HepG2 (cell line): ENCODE results near the gene ANKDD1A. TPM values are rescaled to one million over a fixed set of nuclear protein-coding genes. Genes with fewer than 3 reads are reported as not detected.
A peak's percentile ranks its signal among the peaks of the same experiment; 100 is the strongest.

ENCODE experiments used
- ATAC-seq: fragments of 200-7000 bp; cut with Tn5 transposase; 3 replicates; pipeline ENCODE4 v1.9.1; 2020; ENCODE audit warnings: mild to moderate bottlenecking, moderate library complexity
- BruUV-seq: library from RNA; stranded (reverse); fragments of 400-500 nt; replicated peaks from 2 replicates; lab custom pipeline; 2021; lab: Mats Ljungman, UMichigan
- CTCF ChIA-PET: fragments of 300-600 bp; formaldehyde crosslinking; extraction: SDS; loops from one replicate; lab custom pipeline; 2021; ENCODE audit warnings: low total read pairs, inconsistent platforms, low intra/inter-chr PET ratio; lab: Yijun Ruan, JAX
- POLR2A ChIA-PET: fragments of 350-600 bp; sonication (Branson Sonifier 250); formaldehyde crosslinking; loops from one replicate; lab custom pipeline; 2020; ENCODE audit warnings: antibody characterized with exemption, inconsistent platforms; lab: Yijun Ruan, JAX
- DNase-seq: peaks from one replicate; pipeline ENCODE4 v3.0.0-alpha.2; 2015; ENCODE audit warnings: low spot score
- FAIRE-seq: peaks from 3 replicates; lab custom pipeline; 2011; peaks lifted over from hg19 to GRCh38; lab: Jason Lieb, UNC
- H2AFZ ChIP-seq: one replicate; pipeline ENCODE4 v1.6.1; 2011; ENCODE audit warnings: low read length, inconsistent platforms
- H3K27ac ChIP-seq: fragments of 300-600 bp; 3 replicates; pipeline ENCODE4 v1.8.0; 2011; ENCODE audit warnings: mixed run types, mild to moderate bottlenecking, mixed read lengths, low read length, inconsistent platforms; ENCODE audit not compliant: insufficient read depth; ENCODE audit errors: extremely low read length
- H3K27me3 ChIP-seq, 2 experiments: fragments of 200-600 bp in 1 of 2; 2 replicates in 1 of 2; 3 replicates in 1 of 2; pipeline versions ENCODE4 v1.6.0 to v1.8.0; 2011; ENCODE audit warnings: low read length in 2 of 2, mild to moderate bottlenecking in 2 of 2, moderate library complexity in 2 of 2, inconsistent platforms in 1 of 2; ENCODE audit not compliant: insufficient read depth in 2 of 2, control insufficient read depth in 1 of 2
- H3K36me3 ChIP-seq, 2 experiments: fragments of 200-600 bp in 1 of 2; replicated peaks in 1 of 2; 2 replicates in 1 of 2; 3 replicates in 1 of 2; pipeline versions ENCODE4 v1.5.1 to v1.8.0; 2011; ENCODE audit warnings: low read length in 2 of 2, inconsistent platforms in 1 of 2; ENCODE audit not compliant: insufficient read depth in 2 of 2, control insufficient read depth in 1 of 2
- H3K4me1 ChIP-seq: 2 replicates; pipeline ENCODE4 v1.5.1; 2012; ENCODE audit warnings: low read length, inconsistent platforms; ENCODE audit not compliant: insufficient read depth
- H3K4me2 ChIP-seq: 2 replicates; pipeline ENCODE4 v1.6.0; 2011; ENCODE audit warnings: low read depth, low read length, inconsistent platforms
- H3K4me3 ChIP-seq, 3 experiments: fragments of 200-600 bp in 1 of 3; sonication (generic), shearing (Covaris generic) in 1 of 3; replicated peaks in 1 of 3; 2 replicates each; pipeline ENCODE4 v1.5.1; 2011 to 2016; ENCODE audit warnings: low read length in 3 of 3, inconsistent platforms in 2 of 3, low read depth in 2 of 3, mild to moderate bottlenecking in 2 of 3, control low read depth in 1 of 3, mixed read lengths in 1 of 3; ENCODE audit not compliant: insufficient read depth in 1 of 3
- H3K79me2 ChIP-seq: one replicate; pipeline ENCODE4 v1.6.1; 2011; ENCODE audit warnings: low read length, inconsistent platforms; ENCODE audit not compliant: insufficient read depth
- H3K9ac ChIP-seq: 2 replicates; pipeline ENCODE4 v1.6.0; 2011; ENCODE audit warnings: mild to moderate bottlenecking, low read depth, low read length, inconsistent platforms; ENCODE audit not compliant: insufficient read depth
- H3K9me3 ChIP-seq: 2 replicates; pipeline ENCODE4 v1.5.1; 2012; ENCODE audit warnings: mild to moderate bottlenecking, low read length
- H4K20me1 ChIP-seq: 2 replicates; pipeline ENCODE4 v1.6.0; 2011; ENCODE audit warnings: inconsistent platforms, mild to moderate bottlenecking, low read length, moderate library complexity; ENCODE audit not compliant: insufficient read depth
- ATF7-NPFF ChIP-seq: sonication (generic); formaldehyde crosslinking; IDR thresholded peaks from 2 replicates; pipeline ENCODE4 v1.8.1; 2023; ENCODE audit warnings: mild to moderate bottlenecking, low read depth, missing genetic modification reagents, moderate library complexity
- E2F2 ChIP-seq: sonication (generic); formaldehyde crosslinking; IDR thresholded peaks from 2 replicates; pipeline ENCODE4 v1.4.0; 2020; ENCODE audit warnings: missing genetic modification reagents, borderline replicate concordance
- EED ChIP-seq: sonication (generic); formaldehyde crosslinking; IDR thresholded peaks from 2 replicates; pipeline ENCODE4 v1.5.0; 2020; ENCODE audit warnings: mild to moderate bottlenecking, missing genetic modification reagents
- FOXO1 ChIP-seq: sonication (generic); formaldehyde crosslinking; IDR thresholded peaks from 2 replicates; pipeline ENCODE4 v1.4.0; 2020; ENCODE audit warnings: missing genetic modification reagents
- GTF2F1 ChIP-seq: fragments of 150-350 bp; IDR thresholded peaks from 2 replicates; pipeline ENCODE4 v1.6.1; 2014; ENCODE audit warnings: low read length
- HNRNPL ChIP-seq: fragments of 200-400 bp; formaldehyde crosslinking; IDR thresholded peaks from 2 replicates; pipeline ENCODE4 v1.6.1; 2017; ENCODE audit warnings: mild to moderate bottlenecking, low read depth, low read length
- HOXA9 ChIP-seq: sonication (generic); formaldehyde crosslinking; IDR thresholded peaks from 2 replicates; pipeline ENCODE4 v1.8.1; 2022; ENCODE audit warnings: missing genetic modification reagents, mild to moderate bottlenecking, moderate library complexity, borderline replicate concordance
- NR2F6 ChIP-seq, 2 experiments: IDR thresholded peaks; 2 replicates each; pipeline ENCODE4 v1.6.1; 2016; ENCODE audit warnings: antibody characterized with exemption in 1 of 2, mild to moderate bottlenecking in 1 of 2
- ZBTB40 ChIP-seq, 2 experiments: fragments of 450-650 bp in 1 of 2; sonication (generic) in 1 of 2; formaldehyde crosslinking in 1 of 2; IDR thresholded peaks; 2 replicates each; pipeline versions ENCODE4 v1.6.1 to v1.8.0; 2016 to 2022; ENCODE audit warnings: antibody characterized with exemption in 1 of 2, mild to moderate bottlenecking in 1 of 2, missing genetic modification reagents in 1 of 2
- ZNF512 ChIP-seq: sonication (generic); formaldehyde crosslinking; IDR thresholded peaks from 2 replicates; pipeline ENCODE4 v1.4.0; 2020; ENCODE audit warnings: mild to moderate bottlenecking, missing genetic modification reagents
- ZNF605 ChIP-seq: sonication (generic); formaldehyde crosslinking; IDR thresholded peaks from 2 replicates; pipeline ENCODE4 v1.8.0; 2022; ENCODE audit warnings: mild to moderate bottlenecking, missing genetic modification reagents
- WGBS: methylation state at CpG from one replicate; pipeline ENCODE4 v1.1.6; 2017; ENCODE audit warnings: low lambda C conversion rate; 5-methylcytosine and 5-hydroxymethylcytosine counted together
- in situ Hi-C: cut with HindIII; loops from 2 replicates; pipeline ENCODE4 v1.10.0; 2017; ENCODE audit warnings: low pct_unique_long_range_greater_than_20kb; ENCODE audit not compliant: extremely low pct_ligation_motif_present
- intact Hi-C: fragments of 100-400 bp; cut with micrococcal nuclease; formaldehyde crosslinking; loops from one replicate; pipeline ENCODE4 v1.10.0; 2022; ENCODE audit not compliant: unreplicated experiment
- polyA plus RNA-seq, 8 experiments: library from polyadenylated mRNA; depleted of rRNA in 3 of 8; stranded (reverse) in 7 of 8; unstranded in 1 of 8; fragments of >200 nt; fragmentation: Illumina TruSeq in 4 of 8; extraction: Trizol in 4 of 8; gene quantifications; 2 replicates each; pipeline versions ENCODE4 v1.2.1 to v1.2.3, GENCODE V29; 2011 to 2016; ENCODE audit warnings: low read depth in 4 of 8, missing spikeins in 1 of 8, mixed read lengths in 1 of 8; ENCODE audit not compliant: insufficient read depth in 1 of 8
- total RNA-seq, 5 experiments: library from RNA; depleted of rRNA; stranded (reverse); fragments of >200 nt; fragmentation: Illumina TruSeq; extraction: Trizol; gene quantifications; 2 replicates each; pipeline ENCODE4 v1.2.3, GENCODE V29; 2016; ENCODE audit warnings: low read depth in 1 of 5

Gene ANKDD1A
- total and polyA plus RNA-seq, 2 of the 13 experiments (the other 11 are each of a cell fraction or from before 2014, with no cell fraction given): 0.11 to 0.48 TPM

- no peak overlapping the region for H3K4me3 ChIP-seq
- 38% methylated on average over 9 of the region's 9 CpGs for WGBS
- H2AFZ ChIP-seq: no peak overlapping the region
- no peak overlapping the region for H3K4me2 ChIP-seq
- in situ Hi-C loops (no loop called here), intact Hi-C loops (no loop called here)
- 0 out of 2 replicates have a peak, but pooled peaks cover 7% of the 10 kb centered on the region for H3K4me1 ChIP-seq
- BruUV-seq: no TSS peak
- H3K27me3 ChIP-seq: no peaks in the 10 kb centered on the region
- POLR2A ChIA-PET: no interaction called here
- no peak for DNase-seq
- H3K27ac ChIP-seq: no peak overlapping the region
- no peaks in the 10 kb centered on the region for H3K36me3 ChIP-seq
- H4K20me1 ChIP-seq: no peaks in the 10 kb centered on the region
- FAIRE-seq: no peak
- H3K9ac ChIP-seq: no peak overlapping the region
- peak; percentile 34 for ATAC-seq
- H3K79me2 ChIP-seq: no peaks in the 10 kb centered on the region
- CTCF ChIA-PET: no interaction called here
- H3K9me3 ChIP-seq: no peaks in the 10 kb centered on the region
- TF ChIP-seq ATF7-NPFF: no peak
- no peak for TF ChIP-seq FOXO1 (CRISPR knock-in tag)
- TF ChIP-seq EED: no peak
- TF ChIP-seq ZNF605 (CRISPR knock-in tag): no peak
- TF ChIP-seq ZBTB40 (IDR thresholded peaks at IDR 0.05): no peak
- no peak for TF ChIP-seq ZBTB40 (CRISPR knock-in tag; IDR thresholded peaks at IDR 0.05)
- TF ChIP-seq E2F2 (CRISPR knock-in tag): no peak
- no peak for TF ChIP-seq NR2F6 (IDR thresholded peaks at IDR 0.05)
- 0 out of 2 replicates have a peak, but pooled peaks have one; percentile 41 for TF ChIP-seq NR2F6 (CRISPR knock-in tag; IDR thresholded peaks at IDR 0.05)
- peak; percentile 48; the same call in 1 of the 2 replicates for TF ChIP-seq ZNF512 (CRISPR knock-in tag)
- TF ChIP-seq HNRNPL: 0 out of 2 replicates have a peak, but pooled peaks have one; percentile 24
- no peak for TF ChIP-seq GTF2F1
- no peak for TF ChIP-seq HOXA9 (CRISPR knock-in tag)
Observed at GRCh38 chr15:64948916-64949315, 37.2 kb downstream of the ANKDD1A start.
